ENCODE data around the gene LEP. TPM values are rescaled to one million over a fixed set of nuclear protein-coding genes. Genes with fewer than 3 reads are reported as not detected.

LEP gene
- total RNA-seq, 1 experiment from 2014 or later, result not detected

DNA sequence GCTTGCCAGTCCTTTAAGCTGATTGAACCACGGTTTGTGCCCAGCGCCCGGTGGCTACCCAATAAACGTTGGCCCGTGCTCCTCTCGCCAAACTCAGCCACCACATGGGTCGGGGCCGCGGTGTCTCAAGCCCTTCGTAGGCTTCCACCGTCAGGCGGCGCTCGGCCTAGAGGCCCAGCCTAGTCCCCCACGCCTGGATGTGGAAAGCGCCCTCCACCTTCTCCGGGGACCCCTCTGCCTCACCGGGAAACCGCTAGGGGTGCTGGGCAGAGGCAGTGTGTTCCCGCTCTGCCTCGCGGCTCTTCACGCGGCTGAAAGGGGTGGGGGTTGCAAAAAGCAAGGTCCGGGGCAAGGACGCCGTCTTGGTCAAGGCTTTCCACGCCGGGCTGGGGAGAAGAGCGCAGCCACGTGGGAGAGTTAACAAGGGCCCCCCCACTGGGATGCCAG, 29.8 kb downstream of the LEP start:
- Mint-ChIP-seq H3K27me3 (ENCODE audit: low read depth) (peaks cover 13% of the 10 kb centered on the region), H3K36me3 (ENCODE audit: insufficient read depth in 1 of 3, low read depth in 3 of 3) (no peaks in the 10 kb centered on the region), H3K4me1 (peaks cover 52 to 60% of the 10 kb centered on the region in 2 experiments), H3K27ac (no peak overlapping the region), H3K9me3 (no peaks in the 10 kb centered on the region; a peak in 1 of 5 replicates), H3K4me3 (no peak overlapping the region)
- DNase-seq, result peak; percentile 60
- no peaks in the 10 kb centered on the region for H3K79me1 ChIP-seq (ENCODE audit: insufficient read depth, low read depth, low read length, poor library complexity, severe bottlenecking)
- H3K56ac ChIP-seq (ENCODE audit: insufficient read length, low read depth, low read length), result no peak overlapping the region
- H3K79me2 ChIP-seq (ENCODE audit: insufficient read depth, low read length), result no peaks in the 10 kb centered on the region
- no peak overlapping the region for H2BK15ac ChIP-seq (ENCODE audit: low read depth, low read length)
- WGBS (ENCODE audit: extremely low coverage, insufficient read length, low lambda C conversion rate), result no CpG with 5 or more reads among the region's 31 CpGs
- no peak overlapping the region for H3K4me2 ChIP-seq (ENCODE audit: insufficient read depth, insufficient read length, low read length)
- H3T11ph ChIP-seq (ENCODE audit: low read length), result no peak overlapping the region
- H3K4ac ChIP-seq (ENCODE audit: low read depth, low read length), result no peak overlapping the region
- no peak overlapping the region for H4K91ac ChIP-seq (ENCODE audit: insufficient read length, low read depth, low read length)
- H3K23ac ChIP-seq (ENCODE audit: insufficient read length, low read depth, low read length), result no peak overlapping the region
- no peak overlapping the region for H2AFZ ChIP-seq (ENCODE audit: low read length)
- peaks cover 13% of the 10 kb centered on the region; the same call in 1 of the 2 replicates for H3K4me1 ChIP-seq (ENCODE audit: insufficient read depth, low read length)
- peak overlapping the region; percentile 24; the same call in 1 of the 2 replicates for H3K14ac ChIP-seq (ENCODE audit: insufficient read depth, low read length)
- H3K9me3 ChIP-seq (ENCODE audit: control insufficient read depth, low read depth, low read length), result no peaks in the 10 kb centered on the region
- no peak overlapping the region for H2BK12ac ChIP-seq (ENCODE audit: insufficient read length, low read depth, low read length)
- TF ChIP-seq, protein P1, sequence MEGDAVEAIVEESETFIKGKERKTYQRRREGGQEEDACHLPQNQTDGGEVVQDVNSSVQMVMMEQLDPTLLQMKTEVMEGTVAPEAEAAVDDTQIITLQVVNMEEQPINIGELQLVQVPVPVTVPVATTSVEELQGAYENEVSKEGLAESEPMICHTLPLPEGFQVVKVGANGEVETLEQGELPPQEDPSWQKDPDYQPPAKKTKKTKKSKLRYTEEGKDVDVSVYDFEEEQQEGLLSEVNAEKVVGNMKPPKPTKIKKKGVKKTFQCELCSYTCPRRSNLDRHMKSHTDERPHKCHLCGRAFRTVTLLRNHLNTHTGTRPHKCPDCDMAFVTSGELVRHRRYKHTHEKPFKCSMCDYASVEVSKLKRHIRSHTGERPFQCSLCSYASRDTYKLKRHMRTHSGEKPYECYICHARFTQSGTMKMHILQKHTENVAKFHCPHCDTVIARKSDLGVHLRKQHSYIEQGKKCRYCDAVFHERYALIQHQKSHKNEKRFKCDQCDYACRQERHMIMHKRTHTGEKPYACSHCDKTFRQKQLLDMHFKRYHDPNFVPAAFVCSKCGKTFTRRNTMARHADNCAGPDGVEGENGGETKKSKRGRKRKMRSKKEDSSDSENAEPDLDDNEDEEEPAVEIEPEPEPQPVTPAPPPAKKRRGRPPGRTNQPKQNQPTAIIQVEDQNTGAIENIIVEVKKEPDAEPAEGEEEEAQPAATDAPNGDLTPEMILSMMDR (conservative IDR thresholded peaks at IDR 0.05), result no peak
- H3K27me3 ChIP-seq (ENCODE audit: insufficient read depth, low read length), result no peaks in the 10 kb centered on the region
- no peak overlapping the region for H2AK5ac ChIP-seq (ENCODE audit: insufficient read length, low read length)
- H2BK5ac ChIP-seq (ENCODE audit: insufficient read length, low read length), result no peak overlapping the region
- H3K18ac ChIP-seq (ENCODE audit: insufficient read length, low read depth, low read length), result no peak overlapping the region
- H4K5ac ChIP-seq (ENCODE audit: insufficient read length, low read depth, low read length), result no peak overlapping the region
- no peak overlapping the region for H3K27ac ChIP-seq (ENCODE audit: insufficient read length, low read depth, low read length)
- no peak overlapping the region for H2BK120ac ChIP-seq (ENCODE audit: low read depth, low read length, poor library complexity, severe bottlenecking)
- no peak overlapping the region for H3K9ac ChIP-seq (ENCODE audit: extremely low read depth, insufficient read length, low read length)
- no peak overlapping the region for H4K8ac ChIP-seq (replicated peaks; ENCODE audit: insufficient read length, low read depth, low read length)
- no peaks in the 10 kb centered on the region for H4K20me1 ChIP-seq (ENCODE audit: control insufficient read depth, insufficient read depth, insufficient read length)
- no peaks in the 10 kb centered on the region for H3K23me2 ChIP-seq (ENCODE audit: insufficient read length, low read depth, low read length, poor library complexity, severe bottlenecking)
- no peak overlapping the region for H2BK20ac ChIP-seq (ENCODE audit: low read depth, low read length, poor library complexity, severe bottlenecking)

Measured in H9 (cell line).